T-cell (primary cell): Measurements from ENCODE around the gene MORN5. TPM values are rescaled to one million over a fixed set of nuclear protein-coding genes. Genes with fewer than 3 reads are reported as not detected.
A peak's percentile ranks its signal among the peaks of the same experiment; 100 is the strongest.

Experiments used
- ATAC-seq, 4 experiments: fragments of 200-7000 bp in 3 of 4; fragments of 150-1000 bp in 1 of 4; cut with Tn5 transposase; replicated peaks in 1 of 4; 1 replicate in 3 of 4; 2 replicates in 1 of 4; pipeline ENCODE4 v1.10.0; 2021; ENCODE audit warnings: moderate library complexity in 3 of 4, mild to moderate bottlenecking in 2 of 4, moderate number of reproducible peaks in 1 of 4
- CTCF ChIA-PET, 2 donors: fragments of 300-600 bp; sonication (Branson Sonifier 250); formaldehyde crosslinking; loops; one replicate each; lab custom pipeline; 2022; ENCODE audit warnings: antibody characterized with exemption in 2 of 2; lab: Charles Lee
- POLR2A ChIA-PET, 2 donors: fragments of 300-600 bp; sonication (Branson Sonifier 250); formaldehyde crosslinking; loops; one replicate each; lab custom pipeline; 2022; ENCODE audit warnings: antibody characterized with exemption in 2 of 2; lab: Charles Lee
- DNase-seq, 35 experiments: peaks; one replicate each; pipeline versions ENCODE4 v3.0.0 to v3.0.0-alpha.2; 2013 to 2023
- H3K27ac ChIP-seq: one replicate; pipeline ENCODE4 v1.5.1; 2013; ENCODE audit warnings: low read length
- H3K27me3 ChIP-seq, 2 experiments: replicated peaks in 1 of 2; 1 replicate in 1 of 2; 2 replicates in 1 of 2; pipeline versions ENCODE4 v1.6.1 to v1.7.0; 2013; ENCODE audit warnings: low read length in 1 of 2, mixed read lengths in 1 of 2; ENCODE audit not compliant: control insufficient read depth in 2 of 2, insufficient read depth in 2 of 2; ENCODE audit errors: extremely low read depth in 1 of 2
- H3K36me3 ChIP-seq, 2 donors: 1 replicate in 1 of 2; 2 replicates in 1 of 2; pipeline versions ENCODE4 v1.6.1 to v1.7.0; 2013; ENCODE audit warnings: low read length in 1 of 2; ENCODE audit not compliant: control insufficient read depth in 2 of 2, insufficient read depth in 1 of 2; ENCODE audit errors: extremely low read depth in 1 of 2
- H3K4me1 ChIP-seq, 2 experiments: 1 replicate in 1 of 2; 2 replicates in 1 of 2; pipeline versions ENCODE4 v1.6.1 to v1.7.0; 2013; ENCODE audit warnings: low read length in 2 of 2, mixed read lengths in 1 of 2; ENCODE audit not compliant: insufficient read depth in 2 of 2, control insufficient read depth in 1 of 2; ENCODE audit errors: extremely low read depth in 1 of 2
- H3K4me3 ChIP-seq, 2 donors: 1 replicate in 1 of 2; 2 replicates in 1 of 2; pipeline versions ENCODE4 v1.5.1 to v1.7.0; 2013; ENCODE audit warnings: mild to moderate bottlenecking in 2 of 2, low read length in 1 of 2, moderate library complexity in 1 of 2; ENCODE audit not compliant: control insufficient read depth in 1 of 2; ENCODE audit errors: extremely low read depth in 1 of 2
- H3K9me3 ChIP-seq: 2 replicates; pipeline ENCODE4 v1.7.0; 2013
- H3K27ac Mint-ChIP-seq, 2 donors: one replicate each; pipeline ENCODE4 v1.8.0; 2020 to 2021; ENCODE audit warnings: mild to moderate bottlenecking in 2 of 2, mixed read lengths in 2 of 2
- H3K27me3 Mint-ChIP-seq, 2 donors: one replicate each; pipeline ENCODE4 v1.8.0; 2021 to 2022; ENCODE audit warnings: mixed read lengths in 2 of 2
- H3K36me3 Mint-ChIP-seq: one replicate; pipeline ENCODE4 v1.8.0; 2021; ENCODE audit warnings: mixed read lengths
- H3K4me1 Mint-ChIP-seq, 3 donors: one replicate each; pipeline ENCODE4 v1.8.0; 2020 to 2022; ENCODE audit warnings: mixed read lengths in 3 of 3, mild to moderate bottlenecking in 1 of 3
- H3K4me3 Mint-ChIP-seq, 3 donors: one replicate each; pipeline ENCODE4 v1.8.0; 2020 to 2022; ENCODE audit warnings: mild to moderate bottlenecking in 3 of 3, mixed read lengths in 3 of 3, moderate library complexity in 3 of 3
- H3K9me3 Mint-ChIP-seq, 3 donors: one replicate each; pipeline ENCODE4 v1.8.0; 2020 to 2022; ENCODE audit warnings: mixed read lengths in 3 of 3
- WGBS: methylation state at CpG from one replicate; pipeline ENCODE4 v1.1.5; 2013; ENCODE audit warnings: missing lambda C conversion rate; ENCODE audit not compliant: insufficient coverage; 5-methylcytosine and 5-hydroxymethylcytosine counted together
- total RNA-seq, 35 experiments: library from RNA in 6 of 35; stranded (reverse) in 6 of 35; fragments of 120-200 nt in 1 of 35; gene quantifications; one replicate each; pipeline versions ENCODE4 v1.2.1 to v1.2.4 and lab custom pipeline; 2013 to 2026

The MORN5 gene
- total RNA-seq, 5 donors from 2014 or later (not counting 1 experiment from before 2014, with no cell fraction given): not detected

GRCh38 chr9:122122903-122123632 lies 36.6 kb upstream of the MORN5 start:
- Histone ChIP-seq H3K4me1 (peaks cover 0 to 38% of the 10 kb centered on the region in 2 experiments), H3K36me3 (no peaks in the 10 kb centered on the region), H3K27me3 (peaks cover 0 to 60% of the 10 kb centered on the region in 2 experiments), H3K27ac (no peak overlapping the region), H3K9me3 (no peaks in the 10 kb centered on the region), H3K4me3 (no peak overlapping the region)
- 30% methylated on average over 11 of the region's 13 CpGs for WGBS
- Mint-ChIP-seq H3K4me1 (peaks cover 15 to 35% (median 19%) of the 10 kb centered on the region in 3 donors), H3K27me3 (peaks cover 22 to 27% of the 10 kb centered on the region in 2 donors), H3K4me3 (no peak overlapping the region), H3K27ac (no peak overlapping the region), H3K36me3 (no peaks in the 10 kb centered on the region), H3K9me3 (no peaks in the 10 kb centered on the region)
- POLR2A ChIA-PET: no interaction called here
- DNase-seq (peak; percentile 29 to 83 (median 62)), ATAC-seq (peak; percentile 46 to 69 (median 58))
- CTCF ChIA-PET: interaction anchor here (0.6 to 2.9 kb wide), 8 partner anchors 10 to 896 kb away, joined by 3 to 16 read pairs (median 5); no protein-coding TSS in a partner anchor

- Mint-ChIP-seq H3K9me3 (no peaks in the 10 kb centered on the region), H3K27me3 (peaks cover 22 to 27% of the 10 kb centered on the region in 2 donors), H3K27ac (no peak overlapping the region), H3K4me1 (peaks cover 15 to 42% (median 19%) of the 10 kb centered on the region in 3 donors), H3K4me3 (no peak overlapping the region), H3K36me3 (no peaks in the 10 kb centered on the region)
- peaks cover 0 to 44% of the 10 kb centered on the region in 2 experiments for H3K4me1 ChIP-seq
- no CpG with 5 or more reads among the region's 1 CpG for WGBS
- no peaks in the 10 kb centered on the region for H3K9me3 ChIP-seq
- no peak overlapping the region for H3K27ac ChIP-seq
- H3K4me3 ChIP-seq: no peak overlapping the region
- POLR2A ChIA-PET: no interaction called here
- DNase-seq: no peak
- H3K36me3 ChIP-seq: no peaks in the 10 kb centered on the region
- peaks cover 0 to 70% of the 10 kb centered on the region in 2 experiments for H3K27me3 ChIP-seq
- CTCF ChIA-PET: interaction anchor here (0.6 to 2.9 kb wide), 15 partner anchors 9 to 1000 kb away, joined by 3 to 27 read pairs (median 5); no protein-coding TSS in a partner anchor
- no peak for ATAC-seq
Observed at GRCh38 chr9:122124048-122124447, 35.7 kb upstream of the MORN5 start.

- no peaks in the 10 kb centered on the region for H3K36me3 Mint-ChIP-seq
- no peaks in the 10 kb centered on the region for H3K36me3 ChIP-seq
- H3K27ac Mint-ChIP-seq: no peak overlapping the region
- H3K4me3 Mint-ChIP-seq: no peak overlapping the region
- CTCF ChIA-PET: interaction anchor here (0.5 to 2.9 kb wide), 24 partner anchors 8 to 1001 kb away, joined by 3 to 27 read pairs (median 3); partner anchors contain the start of genes MORN5 (in 1 of the 2), MRRF (in 1 of the 2) and NDUFA8 (in 1 of the 2)
- H3K9me3 Mint-ChIP-seq: no peaks in the 10 kb centered on the region
- peaks cover 0 to 74% of the 10 kb centered on the region in 2 experiments for H3K27me3 ChIP-seq
- peaks cover 22 to 28% of the 10 kb centered on the region in 2 donors for H3K27me3 Mint-ChIP-seq
- no peak for ATAC-seq
- peaks cover 15 to 42% (median 19%) of the 10 kb centered on the region in 3 donors for H3K4me1 Mint-ChIP-seq
- H3K4me1 ChIP-seq: peaks cover 0 to 44% of the 10 kb centered on the region in 2 experiments
- H3K9me3 ChIP-seq: no peaks in the 10 kb centered on the region
- no peak for DNase-seq
- POLR2A ChIA-PET: no interaction called here
- no peak overlapping the region for H3K27ac ChIP-seq
- H3K4me3 ChIP-seq: no peak overlapping the region
- WGBS: 86% methylated on average over 3 of the region's 7 CpGs
Observed at GRCh38 chr9:122124528-122124927, 35.2 kb upstream of the MORN5 start.

GRCh38 chr9:122125158-122125508 lies 34.6 kb upstream of the MORN5 start:
- Mint-ChIP-seq H3K27ac (no peak overlapping the region), H3K36me3 (no peaks in the 10 kb centered on the region), H3K4me1 (peaks cover 15 to 45% (median 19%) of the 10 kb centered on the region in 3 donors), H3K4me3 (peak overlapping the region; percentile 35 to 62 (median 40)), H3K9me3 (no peaks in the 10 kb centered on the region), H3K27me3 (peaks cover 22 to 28% of the 10 kb centered on the region in 2 donors)
- H3K27ac ChIP-seq: no peak overlapping the region
- peak; percentile 73 to 86 (median 77) for ATAC-seq
- peaks cover 0 to 44% of the 10 kb centered on the region in 2 experiments for H3K4me1 ChIP-seq
- POLR2A ChIA-PET: interaction anchor here in 1 of 2 donors (0.6 kb wide), 1 partner anchor 1331 kb away, joined by 3 read pairs; no protein-coding TSS in a partner anchor
- 0% methylated on average over 5 of the region's 8 CpGs for WGBS
- no peaks in the 10 kb centered on the region for H3K9me3 ChIP-seq
- peaks cover 0 to 77% of the 10 kb centered on the region in 2 experiments for H3K27me3 ChIP-seq
- DNase-seq: peak; percentile 45 to 85 (median 72)
- H3K4me3 ChIP-seq: no peak overlapping the region
- no peaks in the 10 kb centered on the region for H3K36me3 ChIP-seq
- CTCF ChIA-PET: interaction anchor here (0.6 to 2.9 kb wide), 18 partner anchors 8 to 684 kb away, joined by 3 to 27 read pairs (median 4); partner anchors contain the start of genes MORN5 (in 1 of the 2), MRRF (in 1 of the 2) and NDUFA8 (in 1 of the 2)

GRCh38 chr9:122125509-122126330 lies 34.0 kb upstream of the MORN5 start:
- peak overlapping the region in 1 of 3 donors; percentile 75 for H3K4me3 Mint-ChIP-seq

More at GRCh38 chr9:122125509-122126330, 34.0 kb upstream of the MORN5 start:
- no peak overlapping the region for H3K27ac Mint-ChIP-seq
- no peak for DNase-seq
- Histone ChIP-seq H3K27me3 (peaks cover 0 to 77% of the 10 kb centered on the region in 2 experiments), H3K9me3 (no peaks in the 10 kb centered on the region), H3K36me3 (no peaks in the 10 kb centered on the region), H3K4me1 (peaks cover 0 to 44% of the 10 kb centered on the region in 2 experiments), H3K27ac (no peak overlapping the region), H3K4me3 (peak overlapping the region in 1 of 2 donors; percentile 53)
- 81% methylated on average over 18 of the region's 21 CpGs for WGBS
- CTCF ChIA-PET: interaction anchor here (0.6 to 2.9 kb wide), 14 partner anchors 9 to 683 kb away, joined by 3 to 27 read pairs (median 4); partner anchors contain the start of genes MORN5 (in 1 of the 2) and NDUFA8 (in 1 of the 2)
- ATAC-seq: peak in 1 of 4 experiments; percentile 9
- peaks cover 26 to 28% of the 10 kb centered on the region in 2 donors for H3K27me3 Mint-ChIP-seq
- H3K4me1 Mint-ChIP-seq: peaks cover 15 to 45% (median 19%) of the 10 kb centered on the region in 3 donors
- H3K36me3 Mint-ChIP-seq: no peaks in the 10 kb centered on the region
- POLR2A ChIA-PET: interaction anchor here in 1 of 2 donors (0.6 kb wide), 1 partner anchor 1332 kb away, joined by 3 read pairs; no protein-coding TSS in a partner anchor
- no peaks in the 10 kb centered on the region for H3K9me3 Mint-ChIP-seq
